Spleen (tissue), 13 donors: Measurements from ENCODE around the gene SPIC. TPM values are rescaled to one million over a fixed set of nuclear protein-coding genes. Genes with fewer than 3 reads are reported as not detected.

ENCODE experiments used
- DNase-seq: peaks from one replicate; pipeline ENCODE4 v3.0.0-alpha.2; 2020
- H3K27ac ChIP-seq, 8 donors: fragments of 200-600 bp; sonication (generic) in 7 of 8; 1 replicate in 4 of 8; 2 replicates in 4 of 8; pipeline versions ENCODE4 v1.5.0 to v1.8.0; 2016 to 2021; ENCODE audit warnings: inconsistent platforms in 4 of 8, mild to moderate bottlenecking in 4 of 8, moderate library complexity in 1 of 8
- H3K27me3 ChIP-seq, 7 donors: fragments of 200-600 bp; sonication (generic) in 6 of 7; replicated peaks in 1 of 7; 1 replicate in 4 of 7; 2 replicates in 3 of 7; pipeline versions ENCODE4 v1.5.0 to v1.8.0; 2016 to 2021; ENCODE audit warnings: inconsistent platforms in 3 of 7, mild to moderate bottlenecking in 1 of 7
- H3K36me3 ChIP-seq, 6 donors: fragments of 200-600 bp; sonication (generic) in 5 of 6; 1 replicate in 4 of 6; 2 replicates in 2 of 6; pipeline versions ENCODE4 v1.5.0 to v1.8.0; 2016 to 2021; ENCODE audit warnings: inconsistent platforms in 2 of 6
- H3K4me1 ChIP-seq, 6 donors: fragments of 200-600 bp; sonication (generic) in 5 of 6; 1 replicate in 3 of 6; 2 replicates in 3 of 6; pipeline versions ENCODE4 v1.5.0 to v1.8.0; 2016 to 2021; ENCODE audit warnings: inconsistent platforms in 3 of 6
- H3K4me3 ChIP-seq, 8 donors: fragments of 200-600 bp; sonication (generic) in 7 of 8; 1 replicate in 4 of 8; 2 replicates in 4 of 8; pipeline versions ENCODE4 v1.5.0 to v1.8.0; 2016 to 2021; ENCODE audit warnings: inconsistent platforms in 4 of 8, mild to moderate bottlenecking in 4 of 8, moderate library complexity in 2 of 8
- H3K9me3 ChIP-seq, 8 donors: fragments of 200-600 bp; sonication (generic) in 7 of 8; 1 replicate in 4 of 8; 2 replicates in 4 of 8; pipeline versions ENCODE4 v1.5.0 to v1.8.0; 2016 to 2021; ENCODE audit warnings: inconsistent platforms in 4 of 8
- POLR2A ChIP-seq, 3 donors: fragments of 450-650 bp; IDR thresholded peaks; one replicate each; pipeline ENCODE4 v1.5.1; 2017; ENCODE audit warnings: antibody characterized with exemption in 3 of 3, mild to moderate bottlenecking in 1 of 3
- POLR2AphosphoS5 ChIP-seq, 3 donors: sonication (generic); formaldehyde crosslinking; IDR thresholded peaks; one replicate each; pipeline ENCODE4 v1.5.1; 2017; ENCODE audit warnings: antibody characterized with exemption in 3 of 3
- WGBS, 5 donors: extraction: QIAGEN DNeasy Blood & Tissue Kit in 3 of 5; methylation state at CpG; one replicate each; pipeline versions ENCODE4 v1.1.5 to v1.1.7; 2013 to 2018; 5-methylcytosine and 5-hydroxymethylcytosine counted together
- intact Hi-C: fragments of 100-400 bp; cut with DNase I; formaldehyde crosslinking; loops from one replicate; pipeline ENCODE4 v1.15.0; 2023; ENCODE audit warnings: low total_unique reads
- long read RNA-seq, 2 donors: transcript quantifications; one replicate each; lab custom pipeline, GENCODE V29; 2026
- polyA plus RNA-seq, 3 donors: library from polyadenylated mRNA; stranded (reverse); fragments of 200-250 nt; gene quantifications; one replicate each; pipeline ENCODE4 v1.2.1, GENCODE V29; 2013
- total RNA-seq, 7 donors: library from RNA; depleted of rRNA in 3 of 7; stranded (reverse); fragments of >200 nt in 3 of 7; fragmentation: NEBNext Ultra II Directional in 4 of 7; extraction: Animal tissue kit (Norgen Biotek cat#: 25700) in 4 of 7; gene quantifications; one replicate each; pipeline versions ENCODE4 v1.1.0 to v1.2.1, GENCODE V29; 2016 to 2021
- TF ChIP-seq, protein P1 (sequence below), 11 experiments: fragments of 200-600 bp in 7 of 11; fragments of 450-650 bp in 4 of 11; sonication (generic) in 4 of 11; IDR thresholded peaks in 8 of 11; conservative IDR thresholded peaks in 3 of 11; 1 replicate in 7 of 11; 2 replicates in 4 of 11; pipeline versions ENCODE4 v1.4.0 to v1.8.0; 2016 to 2021; ENCODE audit warnings: antibody characterized with exemption in 11 of 11, inconsistent platforms in 4 of 11, mild to moderate bottlenecking in 1 of 11
- donor health status: healthy with polysubstance abuse.
- donor health status: DM: no; HTN: no; CAD: no; lungs with moderate emphysema.
- donor health status: DM: no; HTN: no; CAD: no.
- donor health status: Bipolar disorder and iron deficiency.
- donor health status: healthy.
- donor health status: DM: no; HTN: no; CAD: no.
- donor health status: DM: yes; HTN: yes; CAD: no.

The SPIC gene
- total RNA-seq (100 to 1,000 TPM in 4 of 7 donors, 10 to 100 TPM in 3; 64.5 to 172 (median 102) TPM), polyA plus RNA-seq (10 to 100 TPM in 2 of 3 donors, 1 to 10 TPM in 1; 6.7 to 35.7 (median 11.6) TPM)
- long read RNA-seq, donor 1, transcript SPIC-201 (6 exons, 1,132 nt), result major isoform, 8 of 13 reads
- long read RNA-seq, donor 1, partial matches to known transcripts, result 0 of 13 reads
- long read RNA-seq, donor 1, other reads (novel, unspliced or antisense), result 5 of 13 reads
- long read RNA-seq, donor 2, transcript SPIC-201 (6 exons, 1,132 nt), result major isoform, 8 of 8 reads
- long read RNA-seq, donor 2, partial matches to known transcripts, result 0 of 8 reads
- long read RNA-seq, donor 2, other reads (novel, unspliced or antisense), result 0 of 8 reads

DNA sequence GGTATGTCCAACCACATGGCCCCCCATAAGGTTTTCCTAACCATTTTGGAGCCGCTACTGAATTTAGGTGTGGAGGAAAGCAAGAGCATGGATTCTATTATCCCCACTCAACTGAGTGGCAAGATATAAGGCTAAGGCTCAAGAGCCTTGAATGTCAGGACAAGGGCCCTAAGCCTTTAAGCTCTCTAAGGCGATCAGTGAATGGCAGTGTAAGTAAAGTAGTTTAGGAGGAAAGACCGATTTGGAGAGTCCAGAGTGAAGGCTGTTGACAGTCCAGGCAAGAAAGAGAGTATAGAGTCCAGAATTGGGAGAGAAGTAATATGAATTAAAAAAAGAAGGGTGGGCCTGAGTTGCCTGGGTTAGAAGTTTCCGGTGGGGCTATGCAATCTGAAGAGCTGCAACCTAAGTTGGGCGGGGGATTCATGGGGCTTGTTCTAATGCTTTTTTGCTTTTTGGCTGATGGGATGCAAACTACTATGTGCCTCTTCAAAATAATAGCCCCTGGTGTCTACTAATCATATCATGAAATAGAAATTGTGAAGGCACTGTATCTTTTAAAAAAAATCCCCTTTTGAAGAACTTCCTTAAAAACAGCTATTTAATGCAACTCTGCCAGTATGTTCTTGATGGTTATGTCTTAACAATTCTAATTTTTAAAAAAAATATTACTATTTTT is at the start of gene SPIC:
Gene SPIC (plus strand): TSS at position 626 of the 676 bp plus-strand sequence. CDS start 1,569 bp downstream, outside the sequence.
- H3K4me3 ChIP-seq, result peak within 1 kb of the TSS in 4 of 8 donors; percentile 8 to 56 (median 28)
- intact Hi-C loops, result no loop called here
- 75 to 88% (median 78%) methylated on average over 5 of the region's 5 CpGs for WGBS, 5 donors
- peaks cover 0 to 2% (median 0%) of the 10 kb centered on the region in 6 donors for H3K4me1 ChIP-seq
- peak within 1 kb of the TSS in 6 of 8 donors; percentile 5 to 59 (median 54) for H3K27ac ChIP-seq
- no peak for DNase-seq
- no peaks in the 10 kb centered on the region for H3K36me3 ChIP-seq
- no peaks in the 10 kb centered on the region for H3K9me3 ChIP-seq
- no peaks in the 10 kb centered on the region for H3K27me3 ChIP-seq
- TF ChIP-seq, protein P1, sequence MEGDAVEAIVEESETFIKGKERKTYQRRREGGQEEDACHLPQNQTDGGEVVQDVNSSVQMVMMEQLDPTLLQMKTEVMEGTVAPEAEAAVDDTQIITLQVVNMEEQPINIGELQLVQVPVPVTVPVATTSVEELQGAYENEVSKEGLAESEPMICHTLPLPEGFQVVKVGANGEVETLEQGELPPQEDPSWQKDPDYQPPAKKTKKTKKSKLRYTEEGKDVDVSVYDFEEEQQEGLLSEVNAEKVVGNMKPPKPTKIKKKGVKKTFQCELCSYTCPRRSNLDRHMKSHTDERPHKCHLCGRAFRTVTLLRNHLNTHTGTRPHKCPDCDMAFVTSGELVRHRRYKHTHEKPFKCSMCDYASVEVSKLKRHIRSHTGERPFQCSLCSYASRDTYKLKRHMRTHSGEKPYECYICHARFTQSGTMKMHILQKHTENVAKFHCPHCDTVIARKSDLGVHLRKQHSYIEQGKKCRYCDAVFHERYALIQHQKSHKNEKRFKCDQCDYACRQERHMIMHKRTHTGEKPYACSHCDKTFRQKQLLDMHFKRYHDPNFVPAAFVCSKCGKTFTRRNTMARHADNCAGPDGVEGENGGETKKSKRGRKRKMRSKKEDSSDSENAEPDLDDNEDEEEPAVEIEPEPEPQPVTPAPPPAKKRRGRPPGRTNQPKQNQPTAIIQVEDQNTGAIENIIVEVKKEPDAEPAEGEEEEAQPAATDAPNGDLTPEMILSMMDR (IDR thresholded peaks at IDR 0.05 in 8 of 11, conservative IDR thresholded peaks at IDR 0.05 in 3 of 11), result no peak
- TF ChIP-seq POLR2AphosphoS5 (IDR thresholded peaks at IDR 0.05) (no peak), POLR2A (IDR thresholded peaks at IDR 0.05) (no peak)

DNA sequence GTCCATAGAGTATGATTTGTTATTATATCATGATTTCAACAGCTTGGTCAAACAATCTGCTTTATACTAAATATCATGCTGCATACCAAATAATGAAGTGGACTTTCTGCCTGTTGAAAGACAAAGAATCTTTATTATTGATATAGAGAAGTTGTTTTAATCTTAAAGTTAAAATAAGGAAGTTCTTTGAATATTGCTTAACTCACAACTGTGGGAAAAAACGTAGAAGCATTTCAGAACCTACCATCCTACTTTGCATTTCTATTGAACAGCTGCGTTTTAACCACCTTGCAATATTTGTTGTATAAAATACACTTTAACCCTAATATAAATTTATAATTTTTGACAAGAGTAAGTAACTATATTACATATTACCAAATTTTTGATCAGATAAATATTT is 44.7 kb upstream of the SPIC start:
- H3K4me3 ChIP-seq, result no peak overlapping the region
- H3K4me1 ChIP-seq, result peaks cover 0 to 8% (median 0%) of the 10 kb centered on the region in 6 donors
- no peaks in the 10 kb centered on the region for H3K36me3 ChIP-seq
- DNase-seq, result no peak
- H3K9me3 ChIP-seq, result no peaks in the 10 kb centered on the region
- TF ChIP-seq, protein P1 (IDR thresholded peaks at IDR 0.05 in 8 of 11, conservative IDR thresholded peaks at IDR 0.05 in 3 of 11), result no peak
- TF ChIP-seq POLR2AphosphoS5 (IDR thresholded peaks at IDR 0.05), result no peak
- no peak for TF ChIP-seq POLR2A (IDR thresholded peaks at IDR 0.05)
- intact Hi-C loops, result no loop called here
- WGBS, 5 donors, result 22 to 50% (median 33%) methylated on average over 2 of the region's 2 CpGs
- H3K27ac ChIP-seq, result no peak overlapping the region
- H3K27me3 ChIP-seq, result no peaks in the 10 kb centered on the region

DNA sequence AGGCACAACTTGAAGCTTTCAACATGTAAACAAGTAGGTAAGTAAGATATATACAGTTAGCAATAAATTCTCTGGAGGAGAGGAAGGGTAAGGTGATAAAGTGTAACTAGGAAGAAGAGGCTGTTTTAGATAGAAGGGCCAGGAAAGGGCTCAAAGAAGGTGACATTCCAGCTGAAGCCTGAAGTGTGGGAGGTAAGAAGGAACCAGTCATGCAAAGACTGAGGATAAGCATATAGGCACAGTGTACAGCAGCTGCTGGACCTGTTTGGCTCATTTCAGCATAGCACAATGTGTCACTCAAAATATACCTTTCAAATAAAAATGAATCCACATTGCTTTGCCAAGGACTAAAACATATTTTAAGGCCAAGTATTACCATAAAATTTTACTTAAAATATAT is 39.0 kb upstream of the SPIC start:
- Histone ChIP-seq H3K36me3 (no peaks in the 10 kb centered on the region), H3K27me3 (no peaks in the 10 kb centered on the region), H3K9me3 (no peaks in the 10 kb centered on the region), H3K4me3 (no peak overlapping the region), H3K27ac (no peak overlapping the region), H3K4me1 (no peaks in the 10 kb centered on the region)
- DNase-seq, result no peak
- intact Hi-C loops, result no loop called here
- TF ChIP-seq, protein P1 (IDR thresholded peaks at IDR 0.05 in 8 of 11, conservative IDR thresholded peaks at IDR 0.05 in 3 of 11), result no peak
- TF ChIP-seq POLR2A (IDR thresholded peaks at IDR 0.05) (no peak), POLR2AphosphoS5 (IDR thresholded peaks at IDR 0.05) (no peak)

DNA sequence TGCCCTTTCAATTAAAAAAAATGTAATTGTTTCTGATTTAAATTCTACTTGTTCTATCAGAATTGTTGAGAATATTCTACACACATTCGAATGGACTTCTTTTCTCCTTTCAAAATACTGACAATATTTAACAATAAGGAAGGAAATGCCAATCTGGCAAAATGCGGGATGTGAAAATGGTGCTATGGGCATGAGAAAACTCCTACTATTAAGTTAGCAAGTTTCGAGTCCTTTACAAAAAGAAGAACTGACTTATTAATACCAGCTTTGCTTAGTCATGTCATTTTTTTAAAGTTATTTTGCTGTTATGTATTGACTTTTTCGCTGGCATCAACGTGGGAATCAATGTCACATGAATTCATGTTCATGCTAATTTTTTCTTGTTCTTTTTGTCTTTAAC is 35.9 kb upstream of the SPIC start:
- H3K27ac ChIP-seq, result peak overlapping the region in 2 of 8 donors; percentile 52 to 57
- H3K27me3 ChIP-seq, result no peaks in the 10 kb centered on the region
- no peaks in the 10 kb centered on the region for H3K36me3 ChIP-seq
- no peak for DNase-seq
- no peaks in the 10 kb centered on the region for H3K4me1 ChIP-seq
- no peaks in the 10 kb centered on the region for H3K9me3 ChIP-seq
- no peak for TF ChIP-seq POLR2AphosphoS5 (IDR thresholded peaks at IDR 0.05)
- TF ChIP-seq, protein P1 (IDR thresholded peaks at IDR 0.05 in 8 of 11, conservative IDR thresholded peaks at IDR 0.05 in 3 of 11), result no peak
- no peak for TF ChIP-seq POLR2A (IDR thresholded peaks at IDR 0.05)
- WGBS, 5 donors, result 33 to 45% (median 43%) methylated on average over 5 of the region's 5 CpGs
- intact Hi-C loops, result no loop called here
- no peak overlapping the region for H3K4me3 ChIP-seq
